IMR-90 (cell line): Measurements from ENCODE around the gene MCUB. TPM values are rescaled to one million over a fixed set of nuclear protein-coding genes. Genes with fewer than 3 reads are reported as not detected.
"Not testable (repeated sequence)": the region's sequence is repeated elsewhere in the genome, so short reads cannot be mapped to it uniquely, and the experiment has no call there.

Experiments used
- ATAC-seq: fragments of 200-7000 bp; cut with Tn5 transposase; 2 replicates; pipeline ENCODE4 v1.9.1; 2020; ENCODE audit warnings: low read depth, mild to moderate bottlenecking, moderate library complexity
- BruUV-seq: library from RNA; stranded (reverse); fragments of 400-500 nt; replicated peaks from 2 replicates; lab custom pipeline; 2021; lab: Mats Ljungman, UMichigan
- CTCF ChIA-PET: fragments of 300-600 bp; formaldehyde crosslinking; extraction: SDS; loops from one replicate; lab custom pipeline; 2021; ENCODE audit warnings: antibody characterized with exemption; lab: Yijun Ruan, JAX
- POLR2A ChIA-PET: fragments of 300-600 bp; sonication (Branson Sonifier 250); formaldehyde crosslinking; loops from one replicate; lab custom pipeline; 2022; ENCODE audit warnings: antibody characterized with exemption; ENCODE audit not compliant: unreplicated experiment; lab: Charles Lee
- DNase-seq: peaks from one replicate; pipeline ENCODE4 v3.0.0; 2013
- H2AFZ ChIP-seq: replicated peaks from 2 replicates; pipeline ENCODE3; 2013; ENCODE audit warnings: low read length, mild to moderate bottlenecking; ENCODE audit not compliant: poor library complexity
- H2AK5ac ChIP-seq: 2 replicates; pipeline ENCODE4 v1.6.1; 2013; ENCODE audit warnings: low read depth, low read length, inconsistent platforms
- H2AK9ac ChIP-seq: replicated peaks from 2 replicates; pipeline ENCODE3; 2013; ENCODE audit warnings: mild to moderate bottlenecking, low read depth, low read length, moderate library complexity; ENCODE audit not compliant: poor library complexity
- H2BK120ac ChIP-seq: 2 replicates; pipeline ENCODE4 v1.6.1; 2013; ENCODE audit warnings: low read depth, low read length, inconsistent platforms
- H2BK15ac ChIP-seq: 3 replicates; pipeline ENCODE4 v1.6.1; 2013; ENCODE audit warnings: low read depth, low read length, inconsistent platforms
- H2BK20ac ChIP-seq: 2 replicates; pipeline ENCODE4 v1.6.1; 2013; ENCODE audit warnings: low read depth, mild to moderate bottlenecking, inconsistent platforms, low read length, moderate library complexity
- H2BK5ac ChIP-seq: 2 replicates; pipeline ENCODE4 v1.6.1; 2013; ENCODE audit warnings: mild to moderate bottlenecking, low read depth, low read length, inconsistent platforms; ENCODE audit not compliant: poor library complexity, severe bottlenecking
- H3K14ac ChIP-seq: replicated peaks from 2 replicates; pipeline ENCODE4 v1.6.1; 2013; ENCODE audit warnings: low read depth, low read length, inconsistent platforms
- H3K18ac ChIP-seq: 2 replicates; pipeline ENCODE4 v1.6.1; 2013; ENCODE audit warnings: low read depth, low read length, control low read depth
- H3K23ac ChIP-seq: 2 replicates; pipeline ENCODE4 v1.6.1; 2013; ENCODE audit warnings: low read depth, low read length, inconsistent platforms
- H3K27ac ChIP-seq: 2 replicates; pipeline ENCODE4 v1.5.1; 2013; ENCODE audit warnings: mild to moderate bottlenecking, control low read depth, low read length; ENCODE audit not compliant: insufficient read depth
- H3K27me3 ChIP-seq: 2 replicates; pipeline ENCODE4 v1.6.1; 2013; ENCODE audit warnings: low read length; ENCODE audit not compliant: control insufficient read depth, insufficient read depth
- H3K36me3 ChIP-seq: 2 replicates; pipeline ENCODE4 v1.6.1; 2013; ENCODE audit warnings: low read length, mixed read lengths; ENCODE audit not compliant: control insufficient read depth, insufficient read depth
- H3K4ac ChIP-seq: 2 replicates; pipeline ENCODE4 v1.6.1; 2013; ENCODE audit warnings: low read depth, low read length, inconsistent platforms
- H3K4me1 ChIP-seq: 2 replicates; pipeline ENCODE4 v1.6.1; 2013; ENCODE audit warnings: low read length, mixed read lengths; ENCODE audit not compliant: control insufficient read depth, insufficient read depth
- H3K4me2 ChIP-seq: 2 replicates; pipeline ENCODE4 v1.6.1; 2013; ENCODE audit warnings: low read depth, mild to moderate bottlenecking, control low read depth, low read length, moderate library complexity
- H3K4me3 ChIP-seq: 2 replicates; pipeline ENCODE4 v1.5.1; 2013; ENCODE audit warnings: low read depth, mild to moderate bottlenecking, control low read depth, low read length, moderate library complexity; ENCODE audit not compliant: insufficient read depth
- H3K56ac ChIP-seq: 2 replicates; pipeline ENCODE4 v1.6.1; 2013; ENCODE audit warnings: low read length, inconsistent platforms; ENCODE audit not compliant: insufficient read depth; ENCODE audit errors: extremely low read depth
- H3K79me1 ChIP-seq, 2 experiments: 2 replicates each; pipeline ENCODE4 v1.6.1; 2013; ENCODE audit warnings: low read length in 2 of 2, inconsistent platforms in 1 of 2, low read depth in 1 of 2
- H3K9ac ChIP-seq: 2 replicates; pipeline ENCODE4 v1.6.1; 2013; ENCODE audit warnings: low read depth, low read length, control low read depth
- H3K9me1 ChIP-seq: 2 replicates; pipeline ENCODE4 v1.6.1; 2013; ENCODE audit warnings: low read length, inconsistent platforms; ENCODE audit not compliant: insufficient read depth
- H3K9me3 ChIP-seq: 2 replicates; pipeline ENCODE4 v1.6.1; 2013; ENCODE audit warnings: low read length; ENCODE audit not compliant: control insufficient read depth, insufficient read depth
- H4K20me1 ChIP-seq: 2 replicates; pipeline ENCODE4 v1.6.1; 2013; ENCODE audit warnings: low read length, inconsistent platforms; ENCODE audit not compliant: insufficient read depth
- H4K5ac ChIP-seq: 2 replicates; pipeline ENCODE4 v1.6.1; 2013; ENCODE audit warnings: mild to moderate bottlenecking, low read depth, low read length, control low read depth
- H4K8ac ChIP-seq, 2 experiments: 2 replicates each; pipeline ENCODE4 v1.6.1; 2013; ENCODE audit warnings: low read depth in 2 of 2, low read length in 2 of 2, control low read depth in 1 of 2, inconsistent platforms in 1 of 2
- H4K91ac ChIP-seq: 2 replicates; pipeline ENCODE4 v1.6.1; 2013; ENCODE audit warnings: low read depth, low read length, inconsistent platforms; ENCODE audit not compliant: insufficient read depth
- WGBS, 2 experiments: methylation state at CpG; one replicate each; pipeline versions ENCODE4 v1.1.5 to v1.1.7; 2013; ENCODE audit warnings: missing lambda C conversion rate in 2 of 2; ENCODE audit not compliant: insufficient read length in 1 of 2; ENCODE audit errors: extremely low coverage in 2 of 2; 5-methylcytosine and 5-hydroxymethylcytosine counted together
- dilution Hi-C: fragments of 300-500 bp; cut with HindIII; formaldehyde crosslinking; loops from one replicate; pipeline ENCODE4 v1.14.3; 2018; ENCODE audit warnings: low sequenced_read_pairs; ENCODE audit not compliant: unreplicated experiment
- in situ Hi-C: fragments of 300-500 bp; cut with MboI; formaldehyde crosslinking; loops from 3 replicates; pipeline ENCODE4 v1.14.3; 2019; ENCODE audit warnings: low sequenced_read_pairs, inconsistent platforms, mixed read lengths
- intact Hi-C: fragments of 100-400 bp; cut with micrococcal nuclease; formaldehyde crosslinking; loops from 2 replicates; pipeline ENCODE4 v1.10.0; 2022
- polyA plus RNA-seq, 3 experiments: library from polyadenylated mRNA; depleted of rRNA; stranded (reverse); fragments of >200 nt; gene quantifications; 2 replicates each; pipeline ENCODE4 v1.2.3, GENCODE V29; 2012; ENCODE audit warnings: low replicate concordance in 1 of 3
- total RNA-seq: library from RNA; depleted of rRNA; stranded (reverse); fragments of >200 nt; gene quantifications from 2 replicates; pipeline ENCODE4 v1.2.3, GENCODE V29; 2012

MCUB gene
- total and polyA plus RNA-seq, 2 of the 4 experiments (the other 2 are of a cell fraction), result 18.5 to 20.4 TPM

- H3K14ac ChIP-seq, H4K5ac ChIP-seq, ATAC-seq, H3K23ac ChIP-seq, H2AK9ac ChIP-seq, BruUV-seq, POLR2A ChIA-PET, H3K27me3 ChIP-seq, H2BK20ac ChIP-seq, H4K8ac ChIP-seq, dilution Hi-C loops, H4K91ac ChIP-seq, H3K4me1 ChIP-seq, H2BK5ac ChIP-seq, H3K9me1 ChIP-seq, H3K36me3 ChIP-seq, H3K18ac ChIP-seq, H3K4me2 ChIP-seq, H2BK15ac ChIP-seq, H3K4me3 ChIP-seq, H4K20me1 ChIP-seq, H3K79me1 ChIP-seq, intact Hi-C loops, H3K4ac ChIP-seq, H3K9me3 ChIP-seq, H3K56ac ChIP-seq, H2BK120ac ChIP-seq, H3K9ac ChIP-seq, H2AK5ac ChIP-seq, H2AFZ ChIP-seq, CTCF ChIA-PET, DNase-seq, in situ Hi-C loops, H3K27ac ChIP-seq: not testable (repeated sequence)
- WGBS, 2 experiments, result 100% methylated on average over 1 of the region's 14 CpGs; no CpG with 5 or more reads in 1 of the 2 experiments
Observed at GRCh38 chr4:109678925-109679324, 118.9 kb downstream of the MCUB start.
